Hepatic stellate cell (primary cell): ENCODE data around the gene SMARCD3.

Experiments used
- DNase-seq: peaks from one replicate; pipeline ENCODE4 v3.0.0; 2011; ENCODE audit warnings: low spot score

Gene SMARCD3

DNA sequence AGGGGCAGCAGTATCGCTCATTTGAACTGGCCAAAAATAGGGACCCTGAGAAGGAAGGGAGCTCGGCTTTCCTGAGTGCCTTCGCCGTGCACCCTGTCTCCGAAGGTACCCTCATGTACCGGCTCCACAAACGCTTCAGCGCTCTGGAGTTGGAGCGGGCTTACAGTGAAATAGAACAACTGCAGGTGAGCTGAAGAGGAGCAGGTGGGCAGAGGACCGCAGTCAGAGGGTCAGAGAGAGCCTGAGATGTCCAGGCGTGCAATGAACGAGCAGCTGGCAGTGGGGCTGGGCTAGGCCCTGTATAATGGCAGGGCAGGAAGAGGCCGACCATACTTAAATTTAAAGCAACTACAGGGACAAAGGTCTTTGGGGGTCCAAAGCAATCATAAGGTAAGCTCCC is 12.1 kb downstream of the SMARCD3 start:
- no peak for DNase-seq

DNA sequence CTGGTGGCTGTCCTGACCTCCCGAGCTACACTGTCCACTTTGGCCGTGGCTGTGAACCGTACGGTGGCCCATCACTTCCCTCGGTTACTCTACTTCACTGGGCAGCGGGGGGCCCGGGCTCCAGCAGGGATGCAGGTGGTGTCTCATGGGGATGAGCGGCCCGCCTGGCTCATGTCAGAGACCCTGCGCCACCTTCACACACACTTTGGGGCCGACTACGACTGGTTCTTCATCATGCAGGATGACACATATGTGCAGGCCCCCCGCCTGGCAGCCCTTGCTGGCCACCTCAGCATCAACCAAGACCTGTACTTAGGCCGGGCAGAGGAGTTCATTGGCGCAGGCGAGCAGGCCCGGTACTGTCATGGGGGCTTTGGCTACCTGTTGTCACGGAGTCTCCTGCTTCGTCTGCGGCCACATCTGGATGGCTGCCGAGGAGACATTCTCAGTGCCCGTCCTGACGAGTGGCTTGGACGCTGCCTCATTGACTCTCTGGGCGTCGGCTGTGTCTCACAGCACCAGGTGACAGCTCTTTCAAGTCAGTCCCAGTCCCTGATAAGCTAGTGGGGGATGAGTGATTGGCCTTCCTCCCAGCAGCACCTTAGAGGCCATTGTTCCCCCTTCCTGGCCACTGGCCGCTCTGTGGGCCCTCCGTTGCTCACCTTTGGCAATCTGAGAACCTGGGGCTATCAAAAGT is 13.3 kb downstream of the SMARCD3 start:
- DNase-seq, result no peak

GRCh38 chr7:151233804-151234203 is 14.7 kb downstream of the SMARCD3 start:
- DNase-seq, result no peak

DNA sequence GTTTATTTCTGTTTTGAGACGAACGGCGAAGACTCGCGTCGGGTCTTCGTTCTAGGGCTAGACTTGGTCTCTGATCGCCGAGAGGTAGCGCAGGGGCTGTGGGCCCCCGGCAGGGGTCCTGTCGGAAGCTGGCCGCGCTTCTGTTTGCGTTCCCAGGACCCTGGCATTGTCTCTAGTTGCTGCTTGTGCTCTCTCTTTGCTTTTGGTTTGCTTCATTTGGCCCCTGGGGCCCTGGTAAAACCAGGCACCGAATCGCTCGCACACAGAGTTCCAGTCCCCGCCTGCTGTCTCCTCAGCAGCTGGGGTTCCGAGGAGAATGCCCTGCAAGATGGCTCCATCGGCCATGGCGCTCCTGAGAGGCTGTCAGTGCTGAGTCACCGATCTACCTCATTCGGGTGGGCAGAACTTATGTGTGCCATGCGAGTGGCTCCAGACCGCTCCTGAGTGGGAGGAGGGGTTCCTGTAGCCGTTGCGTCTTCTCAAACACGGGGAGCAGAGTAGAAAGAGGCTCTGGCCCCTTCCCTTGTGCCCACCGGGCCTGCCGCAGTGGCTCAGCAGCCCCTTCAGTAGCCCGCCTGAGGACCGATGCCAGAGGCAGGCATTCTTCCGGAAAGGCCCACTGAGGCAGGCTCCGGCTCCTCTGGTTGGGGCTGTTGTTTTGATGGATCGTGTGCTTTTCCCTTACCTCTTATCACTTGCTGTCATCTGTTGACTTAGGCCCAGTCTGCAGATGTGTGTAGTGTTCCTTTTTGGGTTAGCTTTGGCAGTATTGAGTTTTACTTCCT is 15.4 kb downstream of the SMARCD3 start:
- peak; percentile 95 for DNase-seq

- DNase-seq, result peak; percentile 98
Measured at GRCh38 chr7:151232091-151232916, 16.2 kb downstream of the SMARCD3 start, which contains the start of gene CHPF2. Gene CHPF2, plus strand, starts transcription at chr7:151232483. Its CDS starts 1,529 bp downstream, at chr7:151234012.

DNA sequence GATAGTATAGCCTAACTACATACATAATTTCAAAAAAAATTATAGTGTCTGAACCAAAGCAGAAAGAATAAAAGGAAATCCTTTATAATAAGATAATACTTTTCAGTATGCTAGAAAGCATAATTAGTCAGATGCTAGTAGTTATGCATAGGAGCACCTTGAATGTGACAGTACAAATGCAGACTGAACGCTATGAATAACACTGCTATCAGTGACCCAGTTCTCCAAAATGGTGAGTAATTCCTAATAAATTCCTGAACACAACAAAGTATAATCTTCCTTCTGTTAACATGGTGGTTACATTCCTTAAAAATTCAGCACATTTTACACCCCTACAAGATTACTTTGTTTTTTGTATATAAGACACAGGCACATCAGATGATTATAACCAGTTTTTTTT is 17.4 kb downstream of the SMARCD3 start:
- DNase-seq, result no peak

GRCh38 chr7:151229249-151229648 is 19.2 kb downstream of the SMARCD3 start:
- DNase-seq, result no peak

GRCh38 chr7:151228024-151228866 is 20.2 kb downstream of the SMARCD3 start:
- no peak for DNase-seq

GRCh38 chr7:151226875-151227782 is 21.4 kb downstream of the SMARCD3 start, which contains the start of gene ABCF2:
Gene ABCF2, minus strand, starts transcription at chr7:151227205. Its CDS starts 747 bp downstream, at chr7:151226458.
- DNase-seq, result peak; percentile 99

DNA sequence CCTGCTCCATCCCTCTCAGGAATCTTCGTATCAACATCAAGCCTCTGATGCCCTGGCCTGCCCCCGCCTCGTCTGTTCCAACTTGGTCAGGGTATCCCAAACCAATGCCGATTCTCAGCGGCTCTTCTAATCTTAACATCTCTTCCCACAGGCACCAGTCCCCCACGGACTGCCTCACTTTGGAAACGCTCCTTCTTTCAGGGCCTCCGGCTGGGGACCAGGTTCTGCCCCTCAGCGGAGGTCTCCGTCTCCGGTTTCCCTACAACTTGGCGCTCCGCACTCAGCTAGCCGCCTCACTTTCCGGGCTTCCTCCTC is 22.0 kb downstream of the SMARCD3 start:
- no peak for DNase-seq

DNA sequence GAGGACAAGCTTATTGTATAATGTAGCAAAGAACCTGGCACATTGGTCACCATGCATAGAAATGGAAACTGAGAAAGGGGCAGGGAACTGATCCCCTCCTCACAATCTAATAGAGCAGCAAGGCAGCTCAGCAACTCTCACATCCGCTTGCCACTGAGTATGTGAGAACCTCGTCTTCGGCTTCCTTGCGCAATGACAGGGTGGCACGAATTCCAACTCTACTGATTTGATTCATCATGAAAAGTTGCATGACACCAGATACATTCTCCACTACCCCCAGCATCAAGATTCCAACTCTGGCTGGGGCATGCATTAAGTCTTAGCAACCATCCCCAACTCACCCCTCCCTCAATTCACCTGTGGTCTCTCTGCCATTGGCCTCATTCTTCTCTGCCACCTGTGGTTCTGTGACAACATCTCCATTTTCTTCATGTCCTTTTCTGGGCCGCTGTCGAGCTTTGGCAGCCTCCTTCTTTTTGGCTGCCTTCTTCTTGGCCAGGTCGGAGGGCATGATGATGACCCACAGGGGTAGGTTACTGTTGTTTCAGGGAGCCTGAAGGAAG is 22.5 kb downstream of the SMARCD3 start:
- no peak for DNase-seq

DNA sequence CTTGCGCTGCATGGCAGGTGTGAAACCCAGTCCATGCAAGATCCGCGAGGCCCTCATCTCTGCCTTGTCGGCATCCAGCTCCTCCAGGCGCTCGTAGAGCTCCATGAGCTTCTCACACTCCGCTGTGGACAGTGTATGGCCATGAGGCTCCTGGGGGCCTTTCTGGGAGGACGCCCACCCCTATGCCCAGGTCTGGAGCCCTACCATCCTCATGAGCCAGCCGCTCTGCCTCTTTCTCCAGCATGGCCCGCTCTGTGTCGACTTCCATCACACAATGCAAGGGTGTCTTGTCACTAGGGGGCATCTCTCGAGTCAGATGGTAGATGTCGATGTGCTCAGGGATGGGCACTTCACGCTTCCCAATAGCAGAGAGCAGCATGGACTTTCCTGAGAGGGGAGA is 24.8 kb downstream of the SMARCD3 start:
- DNase-seq, result no peak

DNA sequence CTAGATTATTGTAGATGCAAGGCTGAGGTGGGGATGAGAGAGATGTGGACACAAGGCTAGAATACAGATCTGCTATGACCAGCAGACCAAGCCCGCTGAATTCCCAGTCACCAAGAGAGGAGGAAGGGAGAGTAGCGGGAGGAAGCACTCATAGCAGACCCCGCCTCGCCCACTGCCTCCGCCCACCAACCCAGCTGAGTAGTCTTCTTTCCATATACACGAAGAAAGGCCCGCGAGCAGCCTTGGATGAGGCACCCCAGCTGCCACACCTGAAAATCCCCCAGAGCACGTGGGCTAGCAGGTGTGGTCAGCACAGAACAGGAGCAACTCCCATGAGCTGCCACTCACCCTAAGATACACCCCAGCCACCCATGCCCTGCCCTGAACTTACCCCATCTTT is 30.3 kb downstream of the SMARCD3 start:
- no peak for DNase-seq

DNA sequence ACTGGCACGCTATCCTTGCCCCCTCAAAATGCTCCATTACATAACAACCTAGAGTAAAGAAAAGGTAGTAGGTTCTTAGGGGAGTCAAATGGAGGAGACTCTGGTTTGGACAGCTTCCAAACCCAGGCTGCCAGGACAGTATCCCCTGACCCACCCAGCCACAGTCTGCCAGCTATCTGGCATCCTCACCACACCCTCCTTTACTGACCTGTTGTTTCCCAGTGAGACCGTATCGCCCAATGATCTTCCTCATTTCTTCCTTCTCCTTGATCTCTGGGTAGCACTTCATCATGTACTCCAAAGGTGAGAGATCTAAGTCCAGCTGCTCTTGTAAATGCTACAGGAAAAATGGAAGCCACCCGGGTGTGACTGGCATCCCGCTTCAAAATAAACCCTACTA is 33.1 kb downstream of the SMARCD3 start:
- DNase-seq, result no peak

GRCh38 chr7:151213826-151214225 is 34.7 kb downstream of the SMARCD3 start:
- no peak for DNase-seq

DNA sequence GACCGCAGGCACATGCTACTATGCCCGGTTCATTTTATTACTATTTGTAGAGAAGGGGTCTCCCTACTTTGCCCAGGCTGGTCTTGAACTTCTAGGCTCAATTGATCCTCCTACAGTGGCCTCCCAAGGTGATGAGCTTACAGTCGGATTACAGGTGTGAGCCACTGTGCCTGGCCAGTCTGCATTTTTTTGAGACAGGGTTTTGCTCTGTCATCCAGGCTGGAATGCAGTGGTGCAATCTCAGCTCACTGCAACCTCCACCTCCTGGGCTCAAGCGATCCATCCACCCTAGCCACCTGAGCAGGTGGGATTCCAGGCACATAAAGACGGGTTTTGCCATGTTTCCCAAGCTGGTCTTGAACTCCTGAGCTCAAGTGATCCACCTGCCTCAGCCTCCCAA is 35.9 kb downstream of the SMARCD3 start:
- no peak for DNase-seq

DNA sequence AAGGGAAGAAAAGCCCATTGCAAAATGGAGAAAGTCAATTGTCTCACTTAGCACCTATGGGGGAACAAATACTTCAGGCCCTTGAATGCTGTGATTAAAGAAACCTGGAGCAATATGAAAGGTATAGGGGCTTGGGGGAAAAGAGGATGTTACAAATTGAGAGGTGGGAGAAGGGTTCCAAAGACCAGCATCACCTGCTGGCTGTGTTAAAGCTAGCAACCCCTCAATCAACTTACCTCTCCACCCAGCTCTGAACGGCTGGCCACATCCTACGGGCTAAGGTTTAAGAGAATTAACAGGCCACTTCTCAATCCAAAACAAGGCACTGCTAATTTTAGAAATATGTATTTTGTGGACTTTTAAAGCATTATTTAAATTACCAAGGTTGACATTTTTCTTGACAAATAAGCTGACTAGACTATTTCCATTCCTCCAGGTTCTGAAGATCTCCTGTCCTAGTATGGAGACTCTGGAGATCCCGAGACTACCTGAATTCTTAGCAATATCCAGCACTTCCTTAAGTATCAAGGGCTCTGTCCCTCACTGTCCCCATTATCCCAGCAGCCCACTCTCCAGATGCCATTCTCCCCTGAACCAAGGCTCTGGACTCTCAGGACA is 37.2 kb downstream of the SMARCD3 start:
- no peak for DNase-seq

DNA sequence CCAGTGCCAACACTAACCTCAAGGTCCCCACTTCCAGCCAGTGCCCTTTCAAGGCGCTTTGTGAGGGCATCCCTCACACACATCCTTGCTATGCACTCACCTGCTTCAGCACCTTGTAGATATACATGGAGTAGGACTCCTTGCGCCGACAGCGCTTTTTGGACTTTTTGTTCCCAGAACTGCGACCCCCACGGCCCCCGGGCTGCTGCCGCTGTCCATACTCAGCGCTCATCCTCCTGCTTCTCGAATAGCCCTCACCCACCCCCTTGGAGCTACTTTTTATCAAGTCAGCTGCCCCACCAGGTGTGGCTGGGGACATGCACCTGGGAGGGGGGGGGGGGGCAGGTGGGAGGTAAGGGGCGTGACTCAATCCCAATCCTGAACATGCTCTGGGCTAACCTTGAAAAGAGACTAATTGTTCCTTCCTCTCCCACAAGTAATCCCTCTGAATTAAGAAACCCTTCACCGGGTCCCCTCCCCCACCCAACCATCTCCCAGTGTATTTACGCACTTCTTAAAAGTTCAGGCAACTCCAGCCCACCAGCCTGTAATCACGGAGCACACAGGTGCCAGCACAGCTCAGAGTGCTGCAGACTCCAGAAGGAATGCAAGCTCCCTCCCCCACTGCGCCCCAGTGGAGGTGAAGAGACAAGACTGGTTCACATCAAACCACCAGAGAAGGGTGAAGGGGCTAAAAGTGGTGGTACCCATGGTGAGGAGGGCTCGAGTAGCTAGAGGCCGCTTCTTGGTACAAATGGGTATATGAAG is 38.2 kb downstream of the SMARCD3 start, which contains the start of gene H2BK1:
Gene H2BK1, minus strand, starts transcription at position 402 of the 768 bp plus-strand sequence. Its CDS starts 170 bp downstream, at position 232.
- DNase-seq, result no peak

DNA sequence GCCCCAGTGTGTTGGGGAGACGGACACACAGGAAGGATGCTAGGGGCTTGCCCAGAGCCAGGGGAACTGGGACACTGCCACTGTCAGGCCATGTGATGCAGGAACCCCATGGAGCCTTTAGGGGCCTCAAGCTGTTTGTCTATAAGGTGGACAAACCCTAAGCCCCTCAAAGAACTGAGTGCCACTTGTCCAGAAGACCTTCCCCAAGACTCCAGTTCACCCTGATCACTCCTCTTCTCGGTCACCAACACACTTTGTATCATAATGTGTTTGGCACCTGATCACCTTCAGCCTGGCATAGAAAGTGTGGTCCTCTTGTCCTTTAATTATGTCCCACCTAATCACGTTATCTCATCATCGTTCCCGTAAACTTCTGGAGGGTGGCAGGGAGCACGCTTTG is 38.9 kb downstream of the SMARCD3 start:
- DNase-seq, result no peak
